Prostate gland (tissue), 2 donors: ENCODE measurements around the gene DSG2.
"Not testable (repeated sequence)": the region's sequence is repeated elsewhere in the genome, so short reads cannot be mapped to it uniquely, and the experiment has no call there.

Experiments
- CTCF ChIP-seq, 4 experiments: fragments of 200-600 bp in 2 of 4; fragments of 450-650 bp in 2 of 4; sonication (generic) in 2 of 4; IDR thresholded peaks; 1 replicate in 3 of 4; 2 replicates in 1 of 4; pipeline ENCODE4 v1.5.1; 2016 to 2019; ENCODE audit warnings: antibody characterized with exemption in 4 of 4, mild to moderate bottlenecking in 2 of 4, moderate library complexity in 2 of 4
- POLR2A ChIP-seq: fragments of 450-650 bp; IDR thresholded peaks from one replicate; pipeline ENCODE4 v1.6.1; 2016; ENCODE audit warnings: antibody characterized with exemption, mild to moderate bottlenecking
- POLR2AphosphoS5 ChIP-seq: sonication (generic); formaldehyde crosslinking; IDR thresholded peaks from one replicate; pipeline ENCODE4 v1.6.1; 2017; ENCODE audit warnings: antibody characterized with exemption

GRCh38 chr18:31507124-31507523 is 9.1 kb downstream of the DSG2 start:
- not testable (repeated sequence) for TF ChIP-seq POLR2AphosphoS5; CTCF (IDR thresholded peaks at IDR 0.05); POLR2A
